H1 (cell line): ENCODE results near the gene MBD5. TPM values are rescaled to one million over a fixed set of nuclear protein-coding genes. Genes with fewer than 3 reads are reported as not detected.
"Not testable (repeated sequence)": the region's sequence is repeated elsewhere in the genome, so short reads cannot be mapped to it uniquely, and the experiment has no call there.

Experiments
- CTCF ChIA-PET: fragments of 300-600 bp; sonication (Branson Sonifier 250); formaldehyde crosslinking; loops from one replicate; lab custom pipeline; 2021; ENCODE audit not compliant: partially characterized antibody; lab: Charles Lee
- POLR2A ChIA-PET: fragments of 300-600 bp; sonication (Branson Sonifier 250); formaldehyde crosslinking; loops from one replicate; lab custom pipeline; 2021; ENCODE audit warnings: inconsistent platforms; ENCODE audit not compliant: partially characterized antibody; lab: Charles Lee
- DNase-seq, 2 experiments: peaks; one replicate each; pipeline versions ENCODE4 v3.0.0 to v3.0.0-alpha.2; 2010 to 2022; ENCODE audit warnings: low spot score in 2 of 2, low read depth in 1 of 2, mixed read lengths in 1 of 2
- FAIRE-seq: peaks from 2 replicates; lab custom pipeline; 2011; peaks lifted over from hg19 to GRCh38; lab: Jason Lieb, UNC
- H2AFZ ChIP-seq: 2 replicates; pipeline ENCODE4 v1.8.1; 2012; ENCODE audit warnings: low read length, inconsistent platforms
- H2AK5ac ChIP-seq: 2 replicates; pipeline ENCODE4 v1.6.1; 2013; ENCODE audit warnings: low read depth, low read length
- H2BK120ac ChIP-seq: replicated peaks from 2 replicates; pipeline ENCODE3; 2013; ENCODE audit warnings: low read depth, low read length, inconsistent platforms
- H2BK12ac ChIP-seq: 2 replicates; pipeline ENCODE4 v1.6.1; 2013; ENCODE audit warnings: low read depth, low read length
- H2BK15ac ChIP-seq: 2 replicates; pipeline ENCODE4 v1.6.1; 2013; ENCODE audit warnings: low read length
- H2BK20ac ChIP-seq: 2 replicates; pipeline ENCODE4 v1.6.1; 2013; ENCODE audit warnings: low read length
- H2BK5ac ChIP-seq: 2 replicates; pipeline ENCODE4 v1.6.1; 2013; ENCODE audit warnings: low read depth, low read length
- H3K14ac ChIP-seq: 2 replicates; pipeline ENCODE4 v1.6.1; 2013; ENCODE audit warnings: inconsistent platforms; ENCODE audit not compliant: insufficient read length
- H3K18ac ChIP-seq: 2 replicates; pipeline ENCODE4 v1.6.1; 2013; ENCODE audit warnings: low read length; ENCODE audit errors: extremely low read depth
- H3K23ac ChIP-seq: 2 replicates; pipeline ENCODE4 v1.6.1; 2013; ENCODE audit warnings: inconsistent platforms; ENCODE audit not compliant: insufficient read length
- H3K23me2 ChIP-seq: 2 replicates; pipeline ENCODE4 v1.6.1; 2013; ENCODE audit warnings: low read depth, low read length
- H3K27ac ChIP-seq: 2 replicates; pipeline ENCODE4 v1.6.1; 2011; ENCODE audit warnings: low read depth, low read length, inconsistent platforms
- H3K27me3 ChIP-seq, 4 experiments: replicated peaks in 1 of 4; 1 replicate in 1 of 4; 2 replicates in 3 of 4; pipeline versions ENCODE4 v1.6.1 to v1.8.1; 2011 to 2013; ENCODE audit warnings: low read length in 3 of 4, mild to moderate bottlenecking in 3 of 4, inconsistent platforms in 2 of 4, mixed read lengths in 2 of 4, moderate library complexity in 1 of 4; ENCODE audit not compliant: control insufficient read depth in 3 of 4, insufficient read depth in 3 of 4; ENCODE audit errors: extremely low read depth in 1 of 4
- H3K36me3 ChIP-seq, 4 experiments: 2 replicates each; pipeline versions ENCODE4 v1.6.1 to v1.8.1; 2011 to 2013; ENCODE audit warnings: mild to moderate bottlenecking in 4 of 4, low read length in 3 of 4, moderate library complexity in 2 of 4, control low read depth in 1 of 4, inconsistent platforms in 1 of 4; ENCODE audit not compliant: insufficient read depth in 4 of 4, control insufficient read depth in 2 of 4
- H3K4ac ChIP-seq: replicated peaks from 2 replicates; pipeline ENCODE3; 2013; ENCODE audit warnings: low read length, low read depth, mixed read lengths, inconsistent platforms; ENCODE audit not compliant: insufficient read length
- H3K4me1 ChIP-seq, 4 experiments: replicated peaks in 1 of 4; 1 replicate in 1 of 4; 2 replicates in 3 of 4; pipeline versions ENCODE4 v1.6.1 to v1.8.1; 2011 to 2013; ENCODE audit warnings: low read length in 3 of 4, inconsistent platforms in 2 of 4, mixed read lengths in 1 of 4; ENCODE audit not compliant: insufficient read depth in 4 of 4, control insufficient read depth in 3 of 4
- H3K4me2 ChIP-seq, 2 experiments: 2 replicates each; pipeline versions ENCODE4 v1.6.1 to v1.8.1; 2011 to 2013; ENCODE audit warnings: low read depth in 2 of 2, low read length in 2 of 2, control low read depth in 1 of 2, inconsistent platforms in 1 of 2, mild to moderate bottlenecking in 1 of 2; ENCODE audit not compliant: insufficient read depth in 1 of 2
- H3K4me3 ChIP-seq, 4 experiments: fragments of 200-600, 300-600 bp in 1 of 4; sonication (generic), shearing (Covaris generic), sonication (Bioruptor Twin) in 1 of 4; 2 replicates each; pipeline versions ENCODE4 v1.5.1 to v1.8.1; 2011 to 2016; ENCODE audit warnings: low read length in 4 of 4, low read depth in 3 of 4, control low read depth in 2 of 4, inconsistent platforms in 2 of 4, mild to moderate bottlenecking in 2 of 4, mixed read lengths in 1 of 4, moderate library complexity in 1 of 4; ENCODE audit not compliant: insufficient read depth in 2 of 4; ENCODE audit errors: extremely low read depth in 1 of 4
- H3K56ac ChIP-seq: replicated peaks from 2 replicates; pipeline ENCODE3; 2013; ENCODE audit warnings: low read depth, mild to moderate bottlenecking, mixed read lengths, low read length, inconsistent platforms; ENCODE audit not compliant: insufficient read length
- H3K79me1 ChIP-seq: 2 replicates; pipeline ENCODE4 v1.6.1; 2013; ENCODE audit warnings: low read depth, low read length, control low read depth
- H3K79me2 ChIP-seq, 2 experiments: 2 replicates each; pipeline versions ENCODE4 v1.6.1 to v1.8.1; 2012 to 2013; ENCODE audit warnings: low read length in 2 of 2, mild to moderate bottlenecking in 2 of 2, inconsistent platforms in 1 of 2; ENCODE audit not compliant: insufficient read depth in 2 of 2, control insufficient read depth in 1 of 2
- H3K9ac ChIP-seq, 4 experiments: replicated peaks in 1 of 4; 1 replicate in 1 of 4; 2 replicates in 3 of 4; pipeline versions ENCODE4 v1.6.1 to v1.8.1; 2011 to 2013; ENCODE audit warnings: low read depth in 3 of 4, low read length in 3 of 4, control low read depth in 2 of 4, mild to moderate bottlenecking in 2 of 4, moderate library complexity in 2 of 4, inconsistent platforms in 1 of 4; ENCODE audit errors: extremely low read depth in 1 of 4
- H3K9me3 ChIP-seq, 2 experiments: 2 replicates each; pipeline versions ENCODE4 v1.6.1 to v1.8.1; 2012 to 2013; ENCODE audit warnings: mild to moderate bottlenecking in 2 of 2, moderate library complexity in 2 of 2, control low read depth in 1 of 2, inconsistent platforms in 1 of 2, low read depth in 1 of 2, low read length in 1 of 2, mixed read lengths in 1 of 2; ENCODE audit not compliant: insufficient read depth in 2 of 2
- H4K20me1 ChIP-seq, 2 experiments: replicated peaks in 1 of 2; 2 replicates each; pipeline versions ENCODE3 to v1.8.1; 2011 to 2013; ENCODE audit warnings: inconsistent platforms in 2 of 2, low read length in 2 of 2, mild to moderate bottlenecking in 1 of 2; ENCODE audit not compliant: insufficient read depth in 2 of 2, control insufficient read depth in 1 of 2
- H4K5ac ChIP-seq: 2 replicates; pipeline ENCODE4 v1.6.1; 2013; ENCODE audit warnings: low read length, low read depth, mixed read lengths, inconsistent platforms; ENCODE audit not compliant: insufficient read length
- H4K8ac ChIP-seq: 2 replicates; pipeline ENCODE4 v1.8.0; 2013; ENCODE audit warnings: mild to moderate bottlenecking, moderate library complexity, low read length, inconsistent platforms; ENCODE audit not compliant: insufficient read depth; ENCODE audit errors: extremely low read depth
- H4K91ac ChIP-seq: replicated peaks from 2 replicates; pipeline ENCODE3; 2013; ENCODE audit warnings: low read length, mixed read lengths, inconsistent platforms; ENCODE audit not compliant: insufficient read length
- E2F6 ChIP-seq: IDR thresholded peaks from 2 replicates; pipeline ENCODE4 v1.6.1; 2012; ENCODE audit warnings: inconsistent platforms
- WGBS, 2 experiments: shearing (Covaris generic) in 1 of 2; methylation state at CpG; one replicate each; pipeline versions ENCODE4 v1.1.6 to v1.1.7; 2013 to 2015; ENCODE audit warnings: low lambda C conversion rate in 2 of 2, mixed read lengths in 2 of 2, inconsistent platforms in 1 of 2, low coverage in 1 of 2, missing lambda C conversion rate in 1 of 2; ENCODE audit not compliant: insufficient replicate concordance in 2 of 2, insufficient coverage in 1 of 2, insufficient read length in 1 of 2; ENCODE audit errors: extremely low coverage in 1 of 2, missing lambda C conversion rate in 1 of 2; 5-methylcytosine and 5-hydroxymethylcytosine counted together
- polyA plus RNA-seq, 7 experiments: library from polyadenylated mRNA; depleted of rRNA in 3 of 7; stranded (reverse) in 5 of 7; unstranded in 2 of 7; fragments of >200 nt in 5 of 7; fragments of 200-250 nt in 2 of 7; gene quantifications; 1 replicate in 5 of 7; 2 replicates in 1 of 7; 4 replicates in 1 of 7; pipeline versions ENCODE4 v1.2.1 to v1.2.3, GENCODE V29; 2011 to 2013; ENCODE audit warnings: missing spikeins in 2 of 7, mixed read lengths in 2 of 7
- total RNA-seq: library from RNA; stranded (reverse); fragmentation: NEBNext Ultra II Directional; extraction: Animal tissue kit (Norgen Biotek cat#: 25700); gene quantifications from 2 replicates; pipeline ENCODE4 v1.2.1, GENCODE V29; 2021

The MBD5 gene
- total and polyA plus RNA-seq, 2 of the 8 experiments (the other 6 are each of a cell fraction or from before 2014, with no cell fraction given): 9.7 to 29.4 TPM

GRCh38 chr2:148008411-148008810, 12.5 kb upstream of the MBD5 start:
- peaks cover 14 to 100% of the 10 kb centered on the region in 2 experiments for H3K79me2 ChIP-seq
- H4K91ac ChIP-seq, H3K27me3 ChIP-seq, H3K4me2 ChIP-seq, H3K23ac ChIP-seq, H3K23me2 ChIP-seq, H2BK15ac ChIP-seq, DNase-seq, H3K14ac ChIP-seq, H3K4ac ChIP-seq, CTCF ChIA-PET, H2BK120ac ChIP-seq, H4K5ac ChIP-seq, H3K18ac ChIP-seq, H2BK12ac ChIP-seq, H4K8ac ChIP-seq, H2BK5ac ChIP-seq, H2AFZ ChIP-seq, H3K9ac ChIP-seq, H3K79me1 ChIP-seq, H3K4me3 ChIP-seq, H3K36me3 ChIP-seq, FAIRE-seq, H3K56ac ChIP-seq, H4K20me1 ChIP-seq, H3K4me1 ChIP-seq, H3K27ac ChIP-seq, H3K9me3 ChIP-seq, H2AK5ac ChIP-seq, H2BK20ac ChIP-seq: not testable (repeated sequence)
- POLR2A ChIA-PET: interaction anchor here (1.1 kb wide), 1 partner anchor 12 kb away, joined by 3 read pairs; the partner anchor contains the start of genes MBD5 and ORC4
- 92% methylated on average over 7 of the region's 7 CpGs; no CpG with 5 or more reads in 1 of the 2 experiments for WGBS, 2 experiments
- 0 out of 2 replicates have a peak, but pooled peaks have one; percentile 15 for TF ChIP-seq E2F6
